H9 (cell line): ENCODE results near the gene ERFE. TPM values are rescaled to one million over a fixed set of nuclear protein-coding genes. Genes with fewer than 3 reads are reported as not detected.

Source experiments
- DNase-seq: peaks from one replicate; pipeline ENCODE4 v3.0.0-alpha.2; 2017
- H2AFZ ChIP-seq: one replicate; pipeline ENCODE4 v1.6.1; 2013; ENCODE audit warnings: mild to moderate bottlenecking, low read length, control low read depth, moderate library complexity
- H2AK5ac ChIP-seq: 2 replicates; pipeline ENCODE4 v1.6.1; 2013; ENCODE audit warnings: low read length, control low read depth, mixed read lengths; ENCODE audit not compliant: insufficient read length
- H2BK120ac ChIP-seq: one replicate; pipeline ENCODE4 v1.6.1; 2013; ENCODE audit warnings: low read depth, mild to moderate bottlenecking, low read length, control low read depth, inconsistent platforms; ENCODE audit not compliant: poor library complexity, severe bottlenecking
- H2BK12ac ChIP-seq: 2 replicates; pipeline ENCODE4 v1.6.1; 2013; ENCODE audit warnings: low read length, control low read depth, mixed read lengths, low read depth; ENCODE audit not compliant: insufficient read length
- H2BK15ac ChIP-seq: 2 replicates; pipeline ENCODE4 v1.6.1; 2013; ENCODE audit warnings: low read depth, low read length, control low read depth
- H2BK20ac ChIP-seq: one replicate; pipeline ENCODE4 v1.6.1; 2013; ENCODE audit warnings: low read depth, mild to moderate bottlenecking, low read length, control low read depth, inconsistent platforms; ENCODE audit not compliant: poor library complexity, severe bottlenecking
- H2BK5ac ChIP-seq: 2 replicates; pipeline ENCODE4 v1.6.1; 2013; ENCODE audit warnings: low read length, control low read depth, mixed read lengths; ENCODE audit not compliant: insufficient read length
- H3K14ac ChIP-seq: 2 replicates; pipeline ENCODE4 v1.6.1; 2013; ENCODE audit warnings: low read length, control low read depth; ENCODE audit not compliant: insufficient read depth
- H3K18ac ChIP-seq: 2 replicates; pipeline ENCODE4 v1.6.1; 2013; ENCODE audit warnings: low read depth, mild to moderate bottlenecking, mixed read lengths, low read length, control low read depth; ENCODE audit not compliant: insufficient read length
- H3K23ac ChIP-seq: 2 replicates; pipeline ENCODE4 v1.6.1; 2013; ENCODE audit warnings: low read length, control low read depth, mixed read lengths, low read depth; ENCODE audit not compliant: insufficient read length
- H3K23me2 ChIP-seq: 2 replicates; pipeline ENCODE4 v1.6.1; 2013; ENCODE audit warnings: low read depth, mild to moderate bottlenecking, mixed read lengths, low read length, control low read depth; ENCODE audit not compliant: insufficient read length, poor library complexity, severe bottlenecking
- H3K27ac ChIP-seq: 2 replicates; pipeline ENCODE4 v1.5.1; 2013; ENCODE audit warnings: low read length, control low read depth, mixed read lengths, low read depth; ENCODE audit not compliant: insufficient read length
- H3K27me3 ChIP-seq: 2 replicates; pipeline ENCODE4 v1.6.1; 2013; ENCODE audit warnings: low read length, control low read depth, inconsistent platforms; ENCODE audit not compliant: insufficient read depth
- H3K4ac ChIP-seq: 2 replicates; pipeline ENCODE4 v1.6.1; 2013; ENCODE audit warnings: low read depth, mild to moderate bottlenecking, control low read depth, inconsistent platforms, low read length, moderate library complexity
- H3K4me1 ChIP-seq: 2 replicates; pipeline ENCODE4 v1.6.1; 2013; ENCODE audit warnings: low read length, control low read depth, inconsistent platforms; ENCODE audit not compliant: insufficient read depth
- H3K4me2 ChIP-seq: 2 replicates; pipeline ENCODE4 v1.6.1; 2013; ENCODE audit warnings: low read length, control low read depth, mixed read lengths; ENCODE audit not compliant: insufficient read length, insufficient read depth
- H3K56ac ChIP-seq: 2 replicates; pipeline ENCODE4 v1.6.1; 2013; ENCODE audit warnings: low read depth, mild to moderate bottlenecking, mixed read lengths, low read length, control low read depth; ENCODE audit not compliant: insufficient read length
- H3K79me1 ChIP-seq: 2 replicates; pipeline ENCODE4 v1.6.1; 2013; ENCODE audit warnings: low read depth, mild to moderate bottlenecking, moderate library complexity, low read length, control low read depth, inconsistent platforms; ENCODE audit not compliant: insufficient read depth, poor library complexity, severe bottlenecking
- H3K79me2 ChIP-seq: 2 replicates; pipeline ENCODE4 v1.6.1; 2013; ENCODE audit warnings: low read length, control low read depth, inconsistent platforms; ENCODE audit not compliant: insufficient read depth
- H3K9ac ChIP-seq: 2 replicates; pipeline ENCODE4 v1.6.1; 2013; ENCODE audit warnings: low read length, control low read depth, mixed read lengths; ENCODE audit not compliant: insufficient read length; ENCODE audit errors: extremely low read depth
- H3K9me3 ChIP-seq: one replicate; pipeline ENCODE4 v1.6.1; 2013; ENCODE audit warnings: low read depth, low read length, inconsistent platforms; ENCODE audit not compliant: control insufficient read depth
- H3T11ph ChIP-seq: one replicate; pipeline ENCODE4 v1.6.1; 2013; ENCODE audit warnings: mild to moderate bottlenecking, low read length, control low read depth, inconsistent platforms
- H4K20me1 ChIP-seq: one replicate; pipeline ENCODE4 v1.6.1; 2013; ENCODE audit not compliant: control insufficient read depth, insufficient read length, insufficient read depth
- H4K5ac ChIP-seq: 2 replicates; pipeline ENCODE4 v1.6.1; 2013; ENCODE audit warnings: low read depth, mild to moderate bottlenecking, mixed read lengths, low read length, control low read depth; ENCODE audit not compliant: insufficient read length
- H4K8ac ChIP-seq: replicated peaks from 2 replicates; pipeline ENCODE4 v1.6.1; 2013; ENCODE audit warnings: low read length, control low read depth, mixed read lengths, low read depth; ENCODE audit not compliant: insufficient read length
- H4K91ac ChIP-seq: 2 replicates; pipeline ENCODE4 v1.6.1; 2013; ENCODE audit warnings: low read depth, mild to moderate bottlenecking, moderate library complexity, mixed read lengths, low read length, control low read depth; ENCODE audit not compliant: insufficient read length
- H3K27ac Mint-ChIP-seq, 3 experiments: 2 replicates in 2 of 3; 3 replicates in 1 of 3; pipeline ENCODE4 v1.8.0; 2020 to 2021; ENCODE audit warnings: mixed read lengths in 3 of 3, mild to moderate bottlenecking in 1 of 3, moderate library complexity in 1 of 3
- H3K27me3 Mint-ChIP-seq: 2 replicates; pipeline ENCODE4 v1.8.0; 2021; ENCODE audit warnings: low read depth, mild to moderate bottlenecking, moderate library complexity, mixed read lengths
- H3K36me3 Mint-ChIP-seq, 3 experiments: 2 replicates in 2 of 3; 3 replicates in 1 of 3; pipeline ENCODE4 v1.8.0; 2020 to 2021; ENCODE audit warnings: low read depth in 3 of 3, mixed read lengths in 3 of 3; ENCODE audit not compliant: insufficient read depth in 1 of 3
- H3K4me1 Mint-ChIP-seq, 2 experiments: 2 replicates each; pipeline ENCODE4 v1.8.0; 2020; ENCODE audit warnings: mixed read lengths in 2 of 2
- H3K4me3 Mint-ChIP-seq, 2 experiments: 2 replicates in 1 of 2; 3 replicates in 1 of 2; pipeline ENCODE4 v1.8.0; 2020 to 2021; ENCODE audit warnings: mild to moderate bottlenecking in 2 of 2, mixed read lengths in 2 of 2, moderate library complexity in 1 of 2
- H3K9me3 Mint-ChIP-seq, 2 experiments: 2 replicates in 1 of 2; 3 replicates in 1 of 2; pipeline ENCODE4 v1.8.0; 2020; ENCODE audit warnings: mild to moderate bottlenecking in 2 of 2, mixed read lengths in 2 of 2, moderate library complexity in 1 of 2
- CTCF ChIP-seq: fragments of 200-600 bp; sonication (generic); conservative IDR thresholded peaks from 3 replicates; pipeline ENCODE4 v1.8.0; 2021; ENCODE audit warnings: antibody characterized with exemption, mild to moderate bottlenecking
- WGBS: extraction: QIAGEN DNeasy Blood & Tissue Kit; methylation state at CpG from one replicate; pipeline ENCODE4 v1.1.7; 2013; ENCODE audit warnings: missing lambda C conversion rate, low lambda C conversion rate, mixed read lengths; ENCODE audit not compliant: insufficient read length; ENCODE audit errors: extremely low coverage; 5-methylcytosine and 5-hydroxymethylcytosine counted together
- total RNA-seq: library from RNA; stranded (reverse); gene quantifications from 2 replicates; pipeline ENCODE4 v1.2.1, GENCODE V29; 2021

Gene ERFE
- total RNA-seq, 1 experiment from 2014 or later, result 2.1 TPM

- WGBS, result no CpG with 5 or more reads among the region's 20 CpGs
- Histone ChIP-seq H2AK5ac (no peak overlapping the region), H3K4ac (no peak overlapping the region), H4K5ac (no peak overlapping the region), H2BK12ac (no peak overlapping the region), H2AFZ (no peak overlapping the region), H2BK5ac (no peak overlapping the region), H3K79me2 (no peaks in the 10 kb centered on the region), H2BK20ac (no peak overlapping the region), H3K9me3 (no peaks in the 10 kb centered on the region), H3K18ac (no peak overlapping the region), H3T11ph (no peak overlapping the region), H3K23ac (no peak overlapping the region), H4K8ac (no peak overlapping the region), H3K14ac (no peak overlapping the region), H3K27me3 (no peaks in the 10 kb centered on the region), H4K20me1 (no peaks in the 10 kb centered on the region), H3K9ac (no peak overlapping the region), H3K27ac (no peak overlapping the region), H4K91ac (no peak overlapping the region), H2BK120ac (no peak overlapping the region), H3K56ac (no peak overlapping the region), H3K79me1 (no peaks in the 10 kb centered on the region), H3K4me1 (no peaks in the 10 kb centered on the region), H3K23me2 (no peaks in the 10 kb centered on the region), H2BK15ac (no peak overlapping the region), H3K4me2 (no peak overlapping the region)
- H3K36me3 Mint-ChIP-seq, result no peaks in the 10 kb centered on the region
- H3K27me3 Mint-ChIP-seq, result no peaks in the 10 kb centered on the region; the same call in 1 of the 2 replicates
- no peaks in the 10 kb centered on the region for H3K4me1 Mint-ChIP-seq
- DNase-seq, result no peak
- H3K4me3 Mint-ChIP-seq, result no peak overlapping the region
- no peak overlapping the region for H3K27ac Mint-ChIP-seq
- no peaks in the 10 kb centered on the region; a peak in 1 of 5 replicates for H3K9me3 Mint-ChIP-seq
- no peak for TF ChIP-seq CTCF
Measured at GRCh38 chr2:238125127-238125885, 33.5 kb upstream of the ERFE start.
